ENCODE data around the gene LRRFIP1. TPM values are rescaled to one million over a fixed set of nuclear protein-coding genes. Genes with fewer than 3 reads are reported as not detected.

Gene LRRFIP1
- total and polyA plus RNA-seq, 2 of the 13 experiments (the other 11 are each of a cell fraction or from before 2014, with no cell fraction given) = 15.9 to 40.5 TPM

- TF ChIP-seq MEF2D (CRISPR knock-in tag; IDR thresholded peaks at IDR 0.05) (peak; percentile 65; the same call in 1 of the 2 replicates), ZNF605 (CRISPR knock-in tag; IDR thresholded peaks at IDR 0.05) (0 out of 2 replicates have a peak, but pooled peaks have one; percentile 13), ZNF773 (CRISPR knock-in tag; IDR thresholded peaks at IDR 0.05; ENCODE audit: borderline replicate concordance) (no peak), ATF3 (CRISPR knock-in tag; IDR thresholded peaks at IDR 0.05) (no peak), BRCA1 (CRISPR knock-in tag; IDR thresholded peaks at IDR 0.05) (no peak), IKZF5 (CRISPR knock-in tag; IDR thresholded peaks at IDR 0.05) (no peak), ZNF704 (CRISPR knock-in tag; IDR thresholded peaks at IDR 0.05; ENCODE audit: borderline replicate concordance) (no peak), NR0B2 (CRISPR knock-in tag; IDR thresholded peaks at IDR 0.05) (no peak), MXD1 (CRISPR knock-in tag; IDR thresholded peaks at IDR 0.05) (no peak), MIER2 (CRISPR knock-in tag; IDR thresholded peaks at IDR 0.05) (no peak), ZNF3 (CRISPR knock-in tag; IDR thresholded peaks at IDR 0.05) (no peak), ZNF7 (CRISPR knock-in tag; IDR thresholded peaks at IDR 0.05) (no peak), PATZ1 (CRISPR knock-in tag; IDR thresholded peaks at IDR 0.05) (no peak), ZSCAN9 (CRISPR knock-in tag; IDR thresholded peaks at IDR 0.05; ENCODE audit: borderline replicate concordance) (no peak), BRD4 (CRISPR knock-in tag; IDR thresholded peaks at IDR 0.05) (no peak), ZNF512B (CRISPR knock-in tag; IDR thresholded peaks at IDR 0.05; ENCODE audit: borderline replicate concordance) (no peak), ZIK1 (CRISPR knock-in tag; IDR thresholded peaks at IDR 0.05; ENCODE audit: borderline replicate concordance, low read depth) (no peak), CTCF (CRISPR knock-in tag; IDR thresholded peaks at IDR 0.05) (no peak), SP140L (CRISPR knock-in tag; IDR thresholded peaks at IDR 0.05; ENCODE audit: borderline replicate concordance) (no peak), MED1 (CRISPR knock-in tag; IDR thresholded peaks at IDR 0.05) (no peak; the same call in 1 of the 2 replicates), MIER3 (CRISPR knock-in tag; IDR thresholded peaks at IDR 0.05; ENCODE audit: borderline replicate concordance) (no peak)
Measured at GRCh38 chr2:237732070-237732469, 104.7 kb downstream of the LRRFIP1 start (continued).

Data from HepG2 (cell line).